GM18508 (cell line): ENCODE measurements around the gene TMEM236.

Experiments
- ATAC-seq: cut with Tn5 transposase; IDR thresholded peaks from one replicate; pipeline ENCODE4 v1.9.1; 2021; ENCODE audit warnings: moderate number of reproducible peaks; ENCODE audit not compliant: insufficient read depth, unreplicated experiment

The TMEM236 gene

DNA sequence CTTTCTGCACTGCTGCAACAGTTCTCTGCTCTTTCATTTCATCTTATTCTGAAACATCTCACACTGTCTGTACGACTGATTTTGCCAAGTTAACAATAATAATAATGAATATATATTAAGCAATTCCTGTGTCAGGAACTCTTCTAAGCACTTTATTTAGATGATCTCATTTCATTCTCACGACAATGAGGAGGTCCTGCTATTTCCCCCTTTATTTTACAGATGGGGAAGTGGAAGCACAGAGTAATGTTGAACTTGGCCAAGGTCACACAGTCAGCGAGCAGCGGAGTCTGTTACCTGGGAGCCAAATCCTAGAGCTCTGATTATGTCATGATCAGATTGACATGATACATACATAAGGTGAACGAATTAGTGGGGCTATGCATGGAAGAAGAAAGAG, 63.0 kb downstream of the TMEM236 start:
- no peak for ATAC-seq

DNA sequence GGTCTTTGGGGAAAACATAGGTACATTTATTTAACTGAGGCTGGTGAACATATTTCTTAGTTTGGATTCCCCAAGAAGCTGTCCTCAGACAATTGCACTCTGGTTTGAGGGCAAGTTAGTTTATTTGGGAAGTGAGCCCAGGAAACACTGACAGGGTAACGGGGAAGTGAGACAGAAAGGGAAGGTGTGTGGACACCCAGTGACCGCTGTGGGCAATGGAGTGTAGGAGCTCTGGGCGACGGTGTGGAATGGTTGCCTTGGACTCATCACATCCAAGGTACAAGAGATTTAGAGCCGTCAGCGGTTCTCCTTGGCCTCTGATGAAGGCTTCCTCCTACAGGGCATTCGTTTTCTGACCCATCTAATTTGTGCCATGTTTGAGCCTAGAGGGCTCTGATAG, 64.2 kb downstream of the TMEM236 start:
- no peak for ATAC-seq

DNA sequence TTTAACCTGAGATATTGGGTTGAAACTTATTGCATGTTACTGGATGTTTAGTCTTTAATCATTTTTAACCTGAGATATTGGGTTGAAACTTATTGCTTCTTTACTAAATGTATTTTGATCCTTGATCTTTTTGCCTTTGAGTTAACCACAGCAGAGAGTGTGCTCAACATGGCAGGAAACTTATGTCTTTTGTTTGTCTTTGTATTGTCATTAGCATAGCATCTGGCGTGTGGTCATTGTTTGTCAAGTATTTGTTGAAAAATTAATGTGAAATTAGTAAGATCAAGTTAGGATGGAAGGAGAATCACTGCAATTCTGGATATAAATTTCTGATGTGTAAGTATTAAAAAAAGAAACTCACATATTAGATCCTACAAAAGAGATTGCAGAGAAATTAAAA, 65.3 kb downstream of the TMEM236 start:
- no peak for ATAC-seq

DNA sequence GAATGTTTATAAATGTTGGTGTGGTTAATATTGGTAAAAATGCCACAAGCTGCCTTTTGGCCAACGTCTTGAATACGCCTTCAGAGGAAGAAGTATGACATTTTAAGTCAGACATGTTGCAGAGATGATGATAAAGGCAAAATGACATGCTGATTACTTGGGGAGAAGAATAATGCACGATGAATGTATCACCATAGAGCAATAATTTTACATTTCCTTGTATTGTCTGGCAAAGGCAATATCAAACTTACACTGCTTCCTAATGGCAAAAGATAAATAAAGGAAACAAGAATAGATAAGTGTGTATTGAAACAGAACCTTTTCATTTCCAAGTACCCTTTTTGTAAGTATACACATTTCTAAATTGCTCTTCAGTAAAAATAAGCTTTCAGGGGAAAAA, 65.8 kb downstream of the TMEM236 start:
- no peak for ATAC-seq

DNA sequence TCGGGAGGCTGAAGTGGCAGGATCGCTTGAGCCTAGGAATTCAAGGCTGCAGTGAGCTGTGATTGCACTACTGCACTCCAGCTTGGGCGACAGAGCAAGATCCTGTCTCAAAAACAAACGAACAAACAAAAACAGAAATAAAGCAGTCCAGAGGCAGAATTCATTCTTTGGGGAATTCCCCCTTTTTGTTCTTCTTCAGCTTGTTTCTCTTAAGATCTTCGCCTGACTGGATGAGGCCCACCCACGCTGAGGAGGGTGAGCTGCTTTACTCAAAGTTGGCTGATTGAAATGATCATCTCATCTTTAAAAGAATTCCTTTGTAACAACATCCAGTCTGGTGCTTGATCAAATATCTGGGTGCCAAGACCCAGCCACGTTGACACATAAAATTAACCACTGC, 67.8 kb downstream of the TMEM236 start:
- no peak for ATAC-seq

DNA sequence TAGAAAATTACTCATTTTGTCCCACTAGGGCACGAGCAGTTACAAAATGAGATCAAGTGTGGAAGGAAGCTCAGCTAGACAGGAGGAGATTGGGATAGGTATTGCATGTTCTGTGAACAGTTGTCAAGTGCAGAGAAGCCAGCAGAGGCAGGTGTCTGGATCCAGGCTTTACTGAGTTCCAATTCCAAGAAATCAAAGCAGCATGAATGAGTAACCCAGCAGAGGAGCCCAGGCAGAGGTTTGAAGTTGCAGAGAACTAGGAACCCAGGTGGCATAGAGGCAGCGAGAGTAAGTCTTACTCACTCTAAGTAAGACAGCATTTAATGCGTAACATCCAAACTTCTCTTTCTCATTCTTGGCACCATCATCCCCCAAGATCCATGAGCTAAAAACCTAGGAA, 68.9 kb downstream of the TMEM236 start:
- ATAC-seq: no peak

DNA sequence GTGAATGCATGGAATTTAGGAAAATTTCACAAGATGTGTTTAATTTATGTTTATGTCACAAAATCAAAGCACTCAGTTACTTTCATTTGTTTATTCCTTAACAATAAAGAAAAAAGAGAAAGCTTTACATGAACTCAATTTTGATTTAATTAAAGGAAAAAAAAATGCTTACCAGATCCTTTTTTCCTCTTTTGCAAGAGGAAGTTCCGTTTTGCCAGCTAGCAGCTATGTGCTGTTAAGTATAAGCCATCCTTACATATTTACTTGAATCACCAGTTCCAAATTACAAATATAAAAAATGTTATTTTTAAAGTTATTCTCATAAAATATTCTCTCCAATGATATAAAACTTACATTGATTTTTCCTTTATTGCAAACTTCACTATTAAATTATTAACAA, 69.9 kb downstream of the TMEM236 start:
- ATAC-seq: no peak

DNA sequence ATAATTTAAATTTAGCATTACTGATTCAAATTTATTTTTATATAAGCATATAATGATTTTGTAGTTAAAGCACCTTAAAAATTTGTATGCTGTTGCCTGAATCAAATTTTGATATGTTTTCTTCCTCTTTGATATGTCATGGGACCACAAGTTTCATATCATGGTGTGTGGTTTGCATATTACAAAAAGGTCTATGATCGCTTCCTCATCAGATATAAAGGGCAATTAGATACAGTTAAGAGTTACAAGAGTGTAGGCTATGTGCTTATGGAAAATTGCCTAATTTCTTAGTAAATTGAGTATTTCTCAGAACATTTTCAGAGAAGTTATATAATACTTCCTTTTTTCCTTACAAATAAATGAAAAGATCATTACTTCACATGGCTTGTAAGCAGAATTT, 79.3 kb downstream of the TMEM236 start:
- no peak for ATAC-seq

DNA sequence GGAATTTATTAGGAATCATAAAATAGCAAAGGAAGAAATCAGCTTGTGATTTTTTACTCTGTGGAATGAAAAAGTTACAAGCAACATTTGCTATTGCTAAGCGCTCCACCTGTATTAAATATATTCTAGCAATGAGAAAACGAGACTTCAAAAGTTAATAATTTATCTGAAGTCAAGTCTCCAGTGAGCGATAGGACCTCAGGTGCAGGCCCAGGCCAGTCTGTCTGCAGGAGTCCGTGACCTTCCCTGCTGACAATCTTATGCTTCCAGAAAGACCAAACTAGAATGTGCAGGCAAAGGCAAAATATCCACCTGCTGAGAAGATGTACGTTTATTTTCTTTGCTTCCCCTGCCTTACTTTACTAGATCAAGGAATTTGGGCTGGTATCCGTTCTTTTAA, 79.9 kb downstream of the TMEM236 start:
- ATAC-seq: no peak

DNA sequence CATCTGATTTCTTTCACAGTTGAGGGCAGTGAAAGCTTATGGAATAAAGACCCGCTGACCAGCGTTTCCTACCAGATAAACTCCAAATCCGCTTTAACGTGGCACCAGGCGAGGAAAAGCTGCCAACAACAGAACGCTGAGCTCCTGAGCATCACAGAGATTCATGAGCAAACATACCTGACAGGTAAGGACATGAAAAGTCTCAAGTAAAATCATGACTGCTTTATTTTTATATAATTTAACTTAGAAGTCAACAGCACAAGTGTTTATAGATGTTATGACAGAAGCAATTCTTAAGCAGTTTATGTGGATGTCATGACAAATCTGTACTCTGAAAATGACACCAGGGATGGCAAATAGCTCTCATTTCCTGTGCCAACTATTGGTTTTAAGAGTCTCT, 81.7 kb downstream of the TMEM236 start:
- ATAC-seq: no peak

DNA sequence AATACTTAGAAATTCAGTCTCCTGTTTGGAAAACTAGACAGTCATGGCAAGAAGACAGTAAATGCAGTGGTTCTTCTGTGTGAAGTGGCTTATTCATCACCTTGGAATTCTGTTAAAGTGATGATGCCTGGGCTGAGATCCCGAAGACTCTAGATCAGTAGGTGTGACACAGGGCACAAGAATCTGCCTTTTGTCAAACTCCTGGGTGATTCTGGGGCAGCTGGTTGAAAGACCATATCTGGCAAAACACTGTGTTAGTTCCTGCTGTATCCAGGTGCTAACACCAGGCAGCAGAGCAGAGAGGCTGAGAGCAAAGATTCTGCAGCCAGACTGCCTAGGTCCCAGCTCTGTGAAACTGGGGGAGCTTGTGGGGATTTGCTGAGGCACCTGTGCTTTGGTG, 83.7 kb downstream of the TMEM236 start:
- ATAC-seq: no peak

DNA sequence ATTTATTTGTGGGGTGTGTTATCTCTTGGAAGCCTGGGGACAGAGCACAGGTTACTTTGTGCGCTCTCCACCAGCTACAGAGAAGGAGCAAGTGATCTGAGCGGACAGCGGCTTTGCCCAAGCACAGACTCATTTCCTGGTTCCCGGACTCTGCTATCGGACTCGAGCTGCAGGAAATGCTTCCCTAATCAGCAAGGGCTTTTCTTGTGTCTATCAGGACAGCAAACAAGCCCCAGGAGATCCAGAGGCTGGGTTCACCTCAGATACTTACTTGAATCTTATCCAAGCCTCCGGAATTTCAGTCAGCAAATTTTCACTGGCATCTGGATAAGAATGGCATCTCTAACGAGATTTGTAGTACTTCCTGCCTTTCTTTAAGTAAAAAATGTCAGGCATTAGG, 84.9 kb downstream of the TMEM236 start:
- no peak for ATAC-seq

DNA sequence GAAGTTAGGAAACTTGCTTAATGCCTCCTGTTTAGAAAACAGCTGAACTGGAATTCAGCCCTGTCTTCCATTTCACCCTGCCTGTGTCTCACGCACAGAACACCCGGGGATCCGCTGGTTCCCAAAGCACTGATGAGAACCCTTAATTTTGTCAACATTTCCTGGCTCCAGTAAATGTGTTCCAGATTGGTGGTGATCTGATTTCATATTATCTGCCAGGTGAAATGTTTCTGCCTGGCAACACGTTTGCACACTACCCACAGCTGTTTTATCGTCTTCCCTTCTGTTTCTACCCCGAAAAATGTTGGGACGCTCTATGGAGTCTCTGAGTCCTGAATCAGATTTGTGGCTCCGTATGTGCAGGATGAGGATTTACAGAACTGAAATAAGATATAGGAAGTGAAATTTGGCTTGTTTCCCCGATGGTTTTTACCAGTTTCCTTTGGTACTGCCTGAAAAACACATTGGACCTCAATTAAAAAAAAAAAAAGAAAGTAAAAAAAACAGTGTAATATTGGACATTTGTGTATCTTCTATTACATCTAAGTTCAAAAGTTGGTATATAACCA, 86.2 kb downstream of the TMEM236 start:
- ATAC-seq: no peak

DNA sequence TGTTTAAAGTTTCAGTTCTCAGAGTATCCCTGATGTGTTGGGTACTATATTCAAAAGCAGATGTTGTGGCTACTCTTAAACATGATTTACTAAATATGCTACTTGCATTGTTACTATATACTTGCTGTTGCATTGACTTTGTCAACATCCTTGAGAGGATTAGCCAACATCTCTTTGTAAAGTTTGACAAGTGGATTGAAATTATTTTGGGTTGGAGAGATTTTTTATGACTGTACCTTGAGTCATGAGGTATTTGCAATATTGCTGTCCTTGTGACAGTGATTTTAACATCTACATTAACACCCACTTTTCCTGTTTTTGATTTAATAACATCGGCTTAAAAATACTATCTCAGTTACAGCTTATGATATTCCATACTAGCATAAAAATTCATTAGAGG, 89.0 kb downstream of the TMEM236 start:
- no peak for ATAC-seq

DNA sequence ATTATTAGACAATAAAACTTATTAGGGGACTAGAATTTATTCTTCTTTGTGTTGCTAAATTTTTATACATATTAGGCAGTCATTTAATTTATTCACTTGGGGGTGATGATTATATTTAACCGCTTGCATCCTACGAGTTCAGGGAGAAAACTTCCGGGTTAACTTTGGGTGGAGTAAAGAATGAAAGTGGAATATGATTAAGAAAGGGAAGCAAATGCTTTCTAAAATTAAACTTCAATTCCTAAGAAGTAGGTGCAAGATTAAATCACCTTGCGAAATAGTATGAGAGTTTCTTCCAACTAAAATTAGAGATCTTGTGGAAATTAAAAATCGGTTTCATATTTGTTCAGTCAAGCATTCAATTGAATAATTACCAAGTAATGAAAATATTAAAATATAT, 90.6 kb downstream of the TMEM236 start:
- ATAC-seq: no peak

DNA sequence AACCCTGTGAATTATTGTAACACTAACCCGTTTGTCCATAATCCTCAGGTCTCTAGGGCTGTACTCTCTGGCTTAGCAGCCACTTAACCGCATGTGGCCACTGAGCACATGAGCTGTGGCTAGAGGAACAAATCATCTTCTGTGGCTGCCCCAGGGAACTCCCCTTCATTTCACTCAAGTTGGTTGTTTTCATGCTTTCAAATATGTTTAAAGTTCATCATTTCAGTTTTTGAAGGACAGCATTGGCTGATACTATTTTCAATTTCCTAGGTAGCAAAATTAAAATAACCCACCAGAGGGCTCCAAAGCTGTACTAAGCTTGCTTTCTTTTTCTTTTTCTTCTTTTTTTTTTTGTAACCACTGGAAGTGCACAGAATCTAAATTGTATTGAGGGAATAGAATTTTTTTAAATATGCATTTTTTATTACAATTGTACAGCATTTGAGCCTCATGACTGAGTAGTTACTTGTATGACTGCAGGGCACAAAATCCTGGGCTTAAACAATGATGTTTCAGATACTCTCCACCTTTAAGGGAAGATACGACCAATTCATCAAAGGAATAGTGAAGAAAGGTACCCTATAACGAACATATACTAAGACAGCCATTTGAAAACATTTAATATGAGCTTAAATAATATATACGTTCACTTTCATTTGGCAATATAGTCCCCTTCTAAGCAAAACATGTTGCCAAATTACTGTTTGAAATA, 95.7 kb downstream of the TMEM236 start:
- no peak for ATAC-seq

DNA sequence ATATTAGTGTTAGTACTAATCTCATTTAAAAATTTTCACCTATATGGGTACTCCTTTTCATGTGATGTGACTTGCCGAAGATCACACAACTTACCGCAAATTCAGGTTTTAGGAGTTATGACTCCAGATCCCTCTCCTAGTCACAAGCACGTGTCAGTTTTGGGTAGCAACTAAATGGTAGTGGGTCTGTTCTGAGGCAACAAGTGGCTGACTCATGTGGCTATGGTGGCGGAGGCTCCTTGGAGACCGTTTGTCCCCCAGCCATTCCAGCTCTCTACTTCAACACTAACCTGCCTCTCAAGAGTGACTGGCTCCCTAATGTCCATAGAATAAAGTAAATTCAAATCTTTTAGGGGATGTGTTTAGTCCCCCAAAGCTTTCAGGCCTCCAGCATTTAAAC, 96.6 kb downstream of the TMEM236 start:
- no peak for ATAC-seq
